Ishikawa (cell line): ENCODE measurements around the gene PDS5B.

ENCODE experiments used
- CEBPB ChIP-seq: IDR thresholded peaks from 2 replicates; pipeline ENCODE4 v1.6.1; 2012
- CREB1 ChIP-seq: IDR thresholded peaks from 2 replicates; pipeline ENCODE4 v1.6.1; 2012; ENCODE audit warnings: low read depth
- EP300 ChIP-seq: IDR thresholded peaks from 2 replicates; pipeline ENCODE4 v1.6.1; 2012; ENCODE audit warnings: borderline replicate concordance
- FOXM1 ChIP-seq: IDR thresholded peaks from 2 replicates; pipeline ENCODE4 v1.6.1; 2012; ENCODE audit warnings: low read depth, borderline replicate concordance
- MAX ChIP-seq: IDR thresholded peaks from 2 replicates; pipeline ENCODE4 v1.6.1; 2012
- NFIC ChIP-seq: IDR thresholded peaks from 2 replicates; pipeline ENCODE4 v1.6.1; 2012
- RAD21 ChIP-seq: IDR thresholded peaks from 2 replicates; pipeline ENCODE4 v1.6.1; 2012; ENCODE audit warnings: low read depth
- TAF1 ChIP-seq: IDR thresholded peaks from 2 replicates; pipeline ENCODE4 v1.6.1; 2012; ENCODE audit warnings: low read depth, mild to moderate bottlenecking
- TCF12 ChIP-seq: IDR thresholded peaks from 2 replicates; pipeline ENCODE4 v1.6.1; 2012; ENCODE audit warnings: low read depth
- YY1 ChIP-seq: IDR thresholded peaks from 2 replicates; pipeline ENCODE4 v1.6.1; 2012; ENCODE audit warnings: low read depth
- TF ChIP-seq, protein P1 (sequence below): IDR thresholded peaks from 2 replicates; pipeline ENCODE4 v1.6.1; 2012; ENCODE audit warnings: low read depth, mild to moderate bottlenecking

DNA sequence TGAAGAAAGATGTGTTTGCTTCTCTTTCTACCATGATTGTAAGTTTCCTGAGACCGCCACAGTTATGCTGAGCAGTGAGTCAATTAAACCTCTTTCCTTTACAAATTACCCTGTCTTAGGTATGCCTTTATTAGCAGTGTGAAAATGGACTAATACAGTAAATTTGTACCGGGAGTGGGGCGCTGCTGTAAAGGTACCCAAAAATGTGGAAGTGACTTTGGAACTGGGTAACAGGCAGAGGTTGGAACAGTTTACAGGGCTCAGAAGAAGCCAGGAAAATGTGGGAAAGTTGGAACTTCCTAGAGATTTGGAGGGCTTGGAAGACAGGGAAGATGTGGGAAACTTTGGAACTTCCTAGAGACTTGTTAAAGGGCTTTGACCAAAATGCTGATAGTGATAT, 9.2 kb upstream of the PDS5B start:
- TF ChIP-seq CREB1 (no peak), TCF12 (no peak), RAD21 (no peak), CEBPB (no peak), FOXM1 (no peak), NFIC (no peak), TAF1 (no peak), YY1 (no peak), EP300 (no peak), MAX (no peak)
- TF ChIP-seq, protein P1, sequence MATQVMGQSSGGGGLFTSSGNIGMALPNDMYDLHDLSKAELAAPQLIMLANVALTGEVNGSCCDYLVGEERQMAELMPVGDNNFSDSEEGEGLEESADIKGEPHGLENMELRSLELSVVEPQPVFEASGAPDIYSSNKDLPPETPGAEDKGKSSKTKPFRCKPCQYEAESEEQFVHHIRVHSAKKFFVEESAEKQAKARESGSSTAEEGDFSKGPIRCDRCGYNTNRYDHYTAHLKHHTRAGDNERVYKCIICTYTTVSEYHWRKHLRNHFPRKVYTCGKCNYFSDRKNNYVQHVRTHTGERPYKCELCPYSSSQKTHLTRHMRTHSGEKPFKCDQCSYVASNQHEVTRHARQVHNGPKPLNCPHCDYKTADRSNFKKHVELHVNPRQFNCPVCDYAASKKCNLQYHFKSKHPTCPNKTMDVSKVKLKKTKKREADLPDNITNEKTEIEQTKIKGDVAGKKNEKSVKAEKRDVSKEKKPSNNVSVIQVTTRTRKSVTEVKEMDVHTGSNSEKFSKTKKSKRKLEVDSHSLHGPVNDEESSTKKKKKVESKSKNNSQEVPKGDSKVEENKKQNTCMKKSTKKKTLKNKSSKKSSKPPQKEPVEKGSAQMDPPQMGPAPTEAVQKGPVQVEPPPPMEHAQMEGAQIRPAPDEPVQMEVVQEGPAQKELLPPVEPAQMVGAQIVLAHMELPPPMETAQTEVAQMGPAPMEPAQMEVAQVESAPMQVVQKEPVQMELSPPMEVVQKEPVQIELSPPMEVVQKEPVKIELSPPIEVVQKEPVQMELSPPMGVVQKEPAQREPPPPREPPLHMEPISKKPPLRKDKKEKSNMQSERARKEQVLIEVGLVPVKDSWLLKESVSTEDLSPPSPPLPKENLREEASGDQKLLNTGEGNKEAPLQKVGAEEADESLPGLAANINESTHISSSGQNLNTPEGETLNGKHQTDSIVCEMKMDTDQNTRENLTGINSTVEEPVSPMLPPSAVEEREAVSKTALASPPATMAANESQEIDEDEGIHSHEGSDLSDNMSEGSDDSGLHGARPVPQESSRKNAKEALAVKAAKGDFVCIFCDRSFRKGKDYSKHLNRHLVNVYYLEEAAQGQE, result no peak
